Amniotic stem cell (primary cell): ENCODE results near the gene SLC39A11.
"Not testable (repeated sequence)": the region's sequence is repeated elsewhere in the genome, so short reads cannot be mapped to it uniquely, and the experiment has no call there.

Experiments used
- DNase-seq: peaks from one replicate; lab custom pipeline; 2025; lab: John Stamatoyannopoulos, UW

The SLC39A11 gene

DNA sequence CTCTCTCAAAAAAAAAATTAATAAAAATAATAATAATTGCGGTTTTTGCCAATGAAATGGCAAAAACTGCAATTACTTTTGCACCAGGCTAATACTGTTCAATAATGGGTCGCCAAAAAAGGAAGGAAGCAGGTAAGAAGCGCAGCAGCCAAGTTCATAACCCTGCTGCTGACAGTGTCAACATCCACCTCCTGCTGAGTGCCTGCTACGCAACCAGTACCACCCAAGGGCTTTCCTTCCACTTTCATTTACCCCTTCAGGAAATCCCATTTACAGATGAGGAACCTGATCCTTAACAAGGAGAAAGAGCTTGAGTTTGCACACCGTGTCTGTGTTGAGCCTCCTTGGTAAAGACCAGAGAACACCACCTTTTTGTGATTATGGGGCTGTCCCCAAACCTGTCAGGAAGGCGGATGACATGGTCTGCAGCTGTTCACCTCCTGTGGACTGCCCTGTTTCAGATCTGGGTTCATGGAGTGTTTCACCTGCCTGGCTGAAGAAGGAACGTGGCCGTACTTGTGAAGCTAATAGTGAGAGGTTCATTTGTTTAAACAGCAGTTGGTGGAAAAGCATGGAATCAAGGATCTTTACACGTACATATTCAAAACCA, 378.0 kb downstream of the SLC39A11 start:
- DNase-seq = no peak

GRCh38 chr17:72713701-72714100, 378.8 kb downstream of the SLC39A11 start:
- no peak for DNase-seq

DNA sequence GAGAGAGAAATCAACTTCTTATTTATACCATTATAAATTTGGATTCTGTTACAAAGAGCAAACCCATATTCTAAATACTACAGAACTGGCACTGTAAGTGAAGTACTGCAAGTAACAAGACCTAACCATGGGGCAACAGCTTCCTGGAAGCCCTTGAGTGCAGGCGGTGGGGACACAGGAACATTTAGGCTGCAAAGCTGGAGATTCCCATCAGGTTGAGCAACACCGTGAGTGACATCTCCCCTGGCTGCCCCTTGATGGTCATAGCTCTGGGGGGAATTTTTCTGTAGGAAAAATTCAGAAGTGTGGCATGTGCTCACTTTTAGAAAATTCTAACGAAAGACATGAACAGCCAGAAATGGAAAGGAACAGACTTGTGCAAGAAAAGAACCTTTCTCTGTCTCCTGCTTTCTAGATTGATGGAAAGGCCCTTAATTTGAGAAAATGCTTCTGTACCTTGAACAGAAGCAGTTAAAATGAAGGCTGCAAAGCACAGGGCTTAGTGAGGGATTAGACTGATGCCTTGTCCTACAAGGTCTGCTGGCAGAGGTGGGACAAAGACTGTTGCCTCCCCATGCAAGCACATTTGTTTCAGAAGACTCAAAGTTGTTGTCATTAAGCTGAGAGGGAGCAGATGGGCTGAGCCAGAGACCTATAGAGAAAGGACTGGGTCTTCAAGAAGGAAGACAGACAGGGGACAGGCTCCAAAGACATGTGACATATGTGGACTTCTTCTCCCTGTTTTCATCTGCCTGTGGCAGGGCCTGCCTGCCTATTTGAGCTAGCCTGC, 380.8 kb downstream of the SLC39A11 start:
- DNase-seq = no peak

GRCh38 chr17:72710834-72711233, 381.7 kb downstream of the SLC39A11 start:
- DNase-seq = no peak

DNA sequence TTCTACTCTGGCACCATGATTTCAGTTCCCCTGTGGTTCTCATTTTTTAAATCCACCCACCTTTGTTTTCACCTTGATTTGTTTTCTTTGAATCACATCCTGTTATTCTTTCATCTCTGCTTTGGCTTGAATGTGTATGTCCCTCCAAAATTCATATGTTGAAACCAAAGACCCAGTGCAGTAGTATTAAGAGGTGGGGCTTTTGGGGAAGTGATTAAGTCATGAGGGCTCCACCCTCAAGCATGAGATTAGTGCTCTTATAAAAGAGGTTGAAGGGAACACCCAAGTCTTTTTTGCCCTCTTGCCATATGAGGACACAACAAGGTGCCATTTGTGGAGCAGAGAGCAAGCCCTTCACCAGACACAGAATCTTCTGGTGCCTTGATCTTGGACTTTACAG, 382.3 kb downstream of the SLC39A11 start:
- no peak for DNase-seq

- DNase-seq = not testable (repeated sequence)
Measured at GRCh38 chr17:72708682-72709081, 383.8 kb downstream of the SLC39A11 start.

DNA sequence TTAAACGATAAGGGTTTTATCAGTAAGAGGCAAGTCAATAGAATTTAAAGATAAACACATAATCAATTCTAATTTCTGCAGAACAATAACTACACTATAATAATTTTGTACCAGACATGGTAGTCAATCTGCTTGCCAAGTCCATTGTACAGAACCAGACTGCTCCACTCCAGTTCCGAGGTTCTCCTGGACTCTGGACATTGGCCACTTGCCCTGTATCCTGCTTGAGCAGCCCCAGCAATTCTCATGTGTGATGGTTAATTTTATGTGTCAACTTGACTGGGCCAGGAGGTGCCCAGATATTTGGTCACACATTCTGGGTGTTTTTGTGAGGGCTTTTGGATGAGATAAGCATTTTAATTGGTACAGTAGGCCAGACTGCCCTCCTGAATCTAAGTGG, 384.6 kb downstream of the SLC39A11 start:
- DNase-seq = no peak

DNA sequence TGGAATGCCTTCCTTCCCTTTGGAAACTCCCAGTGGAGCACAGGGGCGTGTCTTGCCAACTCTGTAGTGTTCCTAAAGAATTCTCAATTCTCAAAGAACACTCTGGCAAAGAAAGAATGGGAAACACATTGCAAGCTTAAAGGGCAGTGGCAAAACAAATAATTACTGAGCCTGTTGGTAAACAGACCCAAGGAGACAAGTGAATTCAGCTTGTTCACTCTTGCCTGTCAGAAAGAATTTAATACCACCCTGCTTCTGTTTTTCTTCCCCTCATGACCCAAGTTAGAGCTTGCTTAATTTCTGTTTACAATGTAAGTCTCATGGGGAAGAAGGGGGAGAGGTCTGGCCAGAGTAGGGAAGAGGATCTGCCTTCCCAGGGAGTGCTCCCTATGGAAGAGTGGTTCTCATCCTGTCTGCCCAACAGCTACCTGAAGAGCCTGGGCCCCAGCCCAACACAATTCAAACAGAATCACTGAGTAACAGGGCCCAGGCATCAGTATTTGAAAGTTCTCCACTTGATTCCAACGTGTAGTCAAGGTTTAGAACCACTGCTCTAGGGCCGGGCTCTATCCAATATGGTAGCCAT, 386.0 kb downstream of the SLC39A11 start:
- DNase-seq = no peak

DNA sequence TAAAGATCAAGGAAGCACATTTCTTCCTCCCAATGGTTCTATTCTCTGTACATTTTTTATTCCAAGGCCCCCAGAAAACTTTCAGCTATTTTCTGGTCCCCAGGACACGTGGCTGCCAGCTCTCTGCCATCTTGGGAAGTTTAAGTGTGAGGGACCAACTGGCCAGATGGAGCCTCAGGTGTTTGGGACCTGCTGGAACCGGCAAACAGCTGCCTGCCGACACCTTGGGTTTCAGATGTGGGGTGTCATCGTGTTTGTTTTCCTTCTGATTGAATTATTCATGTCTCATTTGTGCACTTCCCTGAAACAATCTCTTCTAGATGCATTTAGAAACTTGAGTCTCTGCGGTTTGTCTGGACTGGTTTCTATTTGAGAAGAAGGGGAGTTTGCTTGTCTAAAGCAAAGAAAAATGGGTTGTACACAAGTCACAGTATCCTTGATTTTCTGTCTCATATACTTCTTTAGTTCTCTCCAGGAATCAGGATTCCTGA, 386.5 kb downstream of the SLC39A11 start:
- DNase-seq = no peak

DNA sequence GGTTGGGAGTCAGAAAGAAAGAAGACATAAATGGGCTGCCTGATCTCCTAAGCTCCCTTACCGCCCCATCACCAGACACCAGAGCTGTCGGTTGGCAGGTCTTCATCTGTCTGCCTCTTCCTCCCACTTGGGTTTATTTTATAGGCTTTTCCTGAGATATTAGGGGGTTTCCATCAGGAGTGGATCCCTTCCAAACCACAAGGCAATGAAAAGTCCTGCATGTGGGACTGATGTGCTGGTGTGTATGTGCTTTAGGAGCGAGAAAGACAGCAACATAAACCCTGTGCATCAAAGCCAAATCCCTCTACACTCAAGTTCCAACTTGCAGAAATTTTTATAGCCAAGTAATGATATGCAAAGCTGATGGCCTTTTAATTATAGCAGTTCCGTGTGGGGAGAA, 389.5 kb downstream of the SLC39A11 start:
- DNase-seq = no peak

DNA sequence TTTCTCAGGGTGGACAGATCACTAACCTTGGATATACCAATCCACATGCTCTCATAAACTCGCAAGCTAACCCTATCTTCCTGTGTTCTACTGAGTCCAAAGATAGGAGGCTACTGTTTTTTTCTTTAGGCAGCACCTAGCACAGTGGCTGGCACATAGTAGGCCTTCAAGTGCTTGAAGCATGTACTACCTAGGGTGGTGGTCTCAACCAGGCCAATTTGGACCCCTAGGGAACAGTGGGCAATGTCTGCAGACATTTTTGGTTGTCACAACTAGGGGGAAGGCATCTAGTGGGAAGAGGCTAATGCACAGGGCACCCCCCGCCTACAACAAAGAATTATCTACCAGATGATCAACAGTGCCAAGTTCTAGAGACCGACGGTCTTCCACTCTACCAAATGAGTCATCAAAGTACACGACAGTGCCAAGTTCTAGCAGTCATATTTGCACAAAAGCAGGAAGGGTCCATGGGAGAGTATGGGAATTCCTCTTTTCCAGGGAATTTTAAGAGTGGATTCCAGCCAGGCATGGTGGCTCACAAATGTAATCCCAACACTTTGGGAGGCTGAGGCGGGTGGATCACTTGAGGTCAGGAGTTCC, 390.3 kb downstream of the SLC39A11 start:
- DNase-seq = no peak

DNA sequence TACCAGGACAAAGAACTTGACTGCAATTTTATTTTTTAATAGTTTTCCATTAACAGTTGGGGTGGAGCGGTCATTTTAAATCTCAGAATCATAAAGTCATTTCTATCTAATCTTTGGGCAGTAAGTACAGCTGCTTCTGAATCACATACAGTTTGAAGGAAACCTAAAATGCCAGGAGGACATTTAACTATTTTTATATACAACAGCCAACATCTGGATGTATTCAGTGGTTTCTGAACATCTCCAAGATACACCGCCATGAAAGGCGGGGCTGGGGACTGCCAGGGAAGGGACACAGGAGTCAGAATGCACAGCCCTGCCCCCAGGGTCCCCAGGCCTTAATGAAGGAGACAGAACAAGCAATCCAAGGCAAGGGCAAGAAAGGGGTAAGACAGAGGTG, 392.3 kb downstream of the SLC39A11 start:
- DNase-seq = no peak

- DNase-seq = no peak
Measured at GRCh38 chr17:72699545-72699944, 392.9 kb downstream of the SLC39A11 start.

- DNase-seq = no peak
Measured at GRCh38 chr17:72697602-72698146, 394.8 kb downstream of the SLC39A11 start.

GRCh38 chr17:72696721-72697120, 395.8 kb downstream of the SLC39A11 start:
- no peak for DNase-seq

GRCh38 chr17:72696156-72696555, 396.3 kb downstream of the SLC39A11 start:
- no peak for DNase-seq

DNA sequence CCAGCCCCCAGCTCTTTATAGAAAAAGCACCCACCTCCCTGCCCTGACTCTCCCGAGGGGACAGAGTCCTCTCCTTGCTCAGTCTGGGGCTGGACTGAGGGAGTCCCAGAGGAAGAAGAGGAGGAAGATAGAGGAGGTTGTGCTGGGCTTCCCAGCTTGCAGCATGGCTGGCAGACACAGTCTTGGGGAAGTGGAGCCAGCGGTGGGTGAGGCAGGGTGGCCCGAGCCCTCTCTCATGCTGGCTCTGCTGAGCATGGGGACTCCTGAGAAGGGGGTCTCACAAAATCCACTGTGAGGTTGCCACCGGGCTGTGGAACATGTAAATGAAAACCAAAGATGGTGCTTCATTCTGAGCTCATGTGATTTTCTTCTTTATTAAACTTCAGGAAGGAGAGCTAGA, 398.5 kb downstream of the SLC39A11 start:
- DNase-seq = no peak

DNA sequence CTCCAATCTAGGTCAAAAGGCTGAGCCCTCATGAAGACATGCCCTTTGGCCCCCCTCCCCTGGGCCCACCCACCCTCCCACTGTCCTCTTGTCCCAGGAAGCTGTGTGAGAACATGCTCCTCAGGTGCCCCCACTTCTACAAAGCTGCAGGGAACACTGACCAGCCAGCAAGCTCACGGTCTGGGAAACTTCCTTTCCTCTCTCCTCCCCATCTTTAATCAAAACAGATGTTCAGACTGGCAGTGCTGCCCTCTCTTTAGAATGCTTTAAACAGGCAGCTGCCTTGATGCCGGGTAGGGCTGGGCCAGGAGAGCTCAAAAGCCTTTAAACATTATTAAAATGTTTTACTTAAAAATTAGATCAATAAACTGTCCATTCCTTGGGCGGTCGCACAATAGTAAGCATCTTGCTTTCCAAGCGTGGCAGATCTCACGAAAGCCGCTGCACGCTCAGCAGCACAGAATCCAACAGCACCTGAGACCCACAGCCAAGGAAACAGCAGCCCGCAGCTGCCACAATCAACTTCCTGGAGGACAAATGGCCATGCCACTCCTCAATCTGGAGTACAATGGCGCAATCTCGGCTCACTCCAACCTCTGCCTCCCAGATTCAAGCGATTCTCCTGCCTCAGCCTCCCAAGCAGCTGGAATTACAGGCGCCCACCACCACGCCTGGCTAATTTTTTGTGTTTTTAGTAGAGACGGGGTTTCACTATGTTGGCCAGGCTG, 399.2 kb downstream of the SLC39A11 start:
- DNase-seq = no peak

GRCh38 chr17:72692676-72693075, 399.8 kb downstream of the SLC39A11 start:
- no peak for DNase-seq

DNA sequence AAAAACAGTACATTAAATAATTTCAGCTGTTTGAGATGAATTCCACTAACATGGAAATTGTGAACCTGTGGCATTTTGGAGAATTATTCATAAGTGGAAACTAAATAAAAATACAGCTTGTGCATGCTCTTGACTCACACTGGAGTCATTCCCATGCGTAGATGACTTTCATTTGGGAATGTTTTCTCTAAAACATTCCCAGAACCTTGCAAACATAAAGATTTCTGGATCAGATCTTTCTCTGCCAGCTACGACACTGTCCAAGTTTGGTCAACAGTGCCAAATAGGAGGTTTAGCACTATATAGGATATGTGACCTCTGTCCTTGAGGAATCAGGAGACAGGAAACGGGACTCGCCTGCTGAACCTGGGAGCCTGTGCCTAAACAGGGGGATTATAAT, 400.9 kb downstream of the SLC39A11 start:
- DNase-seq = peak; percentile 12

GRCh38 chr17:72691017-72691416, 401.5 kb downstream of the SLC39A11 start:
- DNase-seq = no peak

- DNase-seq = no peak
Measured at GRCh38 chr17:72687886-72688285, 404.6 kb downstream of the SLC39A11 start.
